Panc1 (cell line): ENCODE measurements around the gene C1QTNF12. TPM values are rescaled to one million over a fixed set of nuclear protein-coding genes. Genes with fewer than 3 reads are reported as not detected.

Experiments
- ATAC-seq: fragments of 200-7000 bp; cut with Tn5 transposase; 2 replicates; pipeline ENCODE4 v1.9.1; 2020; ENCODE audit warnings: mild to moderate bottlenecking, moderate library complexity
- BruUV-seq: library from RNA; stranded (reverse); fragments of 400-500 nt; replicated peaks from 2 replicates; lab custom pipeline; 2021; lab: Mats Ljungman, UMichigan
- CTCF ChIA-PET: fragments of 300-600 bp; sonication (Branson Sonifier 250); formaldehyde crosslinking; loops from one replicate; lab custom pipeline; 2022; ENCODE audit warnings: antibody characterized with exemption; lab: Charles Lee
- POLR2A ChIA-PET: fragments of 300-600 bp; sonication (Branson Sonifier 250); formaldehyde crosslinking; loops from one replicate; lab custom pipeline; 2022; ENCODE audit warnings: antibody characterized with exemption; lab: Charles Lee
- DNase-seq: peaks from one replicate; pipeline ENCODE4 v3.0.0-alpha.2; 2010; ENCODE audit warnings: low read depth, low spot score
- H3K27ac ChIP-seq: 2 replicates; pipeline ENCODE4 v1.5.1; 2011; ENCODE audit warnings: mild to moderate bottlenecking, low read length, inconsistent platforms
- H3K27me3 ChIP-seq: fragments of 200-500 bp; sonication (Bioruptor generic); 2 replicates; pipeline ENCODE4 v1.6.0; 2014; ENCODE audit warnings: low read length, inconsistent platforms; ENCODE audit not compliant: control insufficient read depth, insufficient read depth
- H3K36me3 ChIP-seq: fragments of 200-500 bp; sonication (Bioruptor generic); 2 replicates; pipeline ENCODE4 v1.5.1; 2014; ENCODE audit warnings: inconsistent platforms, mild to moderate bottlenecking, low read length, moderate library complexity; ENCODE audit not compliant: control insufficient read depth, insufficient read depth
- H3K4me1 ChIP-seq: 2 replicates; pipeline ENCODE4 v1.5.1; 2011; ENCODE audit warnings: inconsistent platforms, mild to moderate bottlenecking, low read length, moderate library complexity; ENCODE audit not compliant: control insufficient read depth, insufficient read depth
- H3K4me3 ChIP-seq, 2 experiments: 2 replicates each; pipeline ENCODE4 v1.5.1; 2011 to 2012; ENCODE audit warnings: low read depth in 2 of 2, low read length in 2 of 2, mild to moderate bottlenecking in 2 of 2, inconsistent platforms in 1 of 2, moderate library complexity in 1 of 2
- H3K9me3 ChIP-seq: fragments of 200-500 bp; sonication (Bioruptor generic); 2 replicates; pipeline ENCODE4 v1.5.1; 2014; ENCODE audit warnings: low read depth, mild to moderate bottlenecking, inconsistent platforms, low read length, moderate library complexity; ENCODE audit not compliant: control insufficient read depth, insufficient read depth
- CTCF ChIP-seq: fragments of 450-650 bp; IDR thresholded peaks from 2 replicates; pipeline ENCODE4 v1.5.1; 2017; ENCODE audit warnings: mild to moderate bottlenecking
- POLR2AphosphoS5 ChIP-seq: IDR thresholded peaks from 2 replicates; pipeline ENCODE4 v1.6.1; 2012; ENCODE audit warnings: mild to moderate bottlenecking, low read depth, low read length, moderate library complexity
- REST ChIP-seq, 2 experiments: IDR thresholded peaks; 2 replicates each; pipeline ENCODE4 v1.6.1; 2011 to 2012; ENCODE audit warnings: low read depth in 2 of 2, control low read depth in 1 of 2, low read length in 1 of 2, mild to moderate bottlenecking in 1 of 2, moderate library complexity in 1 of 2; ENCODE audit not compliant: insufficient read depth in 1 of 2
- SIN3A ChIP-seq: IDR thresholded peaks from 2 replicates; pipeline ENCODE4 v1.6.1; 2012; ENCODE audit warnings: low read depth, mild to moderate bottlenecking, low read length, moderate library complexity, borderline replicate concordance; ENCODE audit not compliant: insufficient read depth
- TCF7L2 ChIP-seq: IDR thresholded peaks from 2 replicates; pipeline ENCODE4 v1.6.1; 2011; ENCODE audit warnings: mild to moderate bottlenecking, low read depth, low read length, inconsistent platforms
- in situ Hi-C: cut with HindIII; loops from 2 replicates; pipeline ENCODE4 v1.10.0; 2016; ENCODE audit warnings: low sequenced_read_pairs, low pct_unique_long_range_greater_than_20kb
- intact Hi-C: fragments of 100-400 bp; cut with micrococcal nuclease; formaldehyde crosslinking; loops from one replicate; pipeline ENCODE4 v1.10.0; 2022; ENCODE audit not compliant: unreplicated experiment
- total RNA-seq: library from RNA; stranded (reverse); gene quantifications from one replicate; pipeline ENCODE4 v1.2.1, GENCODE V29; 2021; ENCODE audit not compliant: unreplicated experiment

Gene C1QTNF12
- total RNA-seq, 1 experiment from 2014 or later = 41.4 TPM

GRCh38 chr1:1206376-1206965 is 40.1 kb downstream of the C1QTNF12 start, which contains the start of gene TNFRSF18:
TNFRSF18 (minus strand) TSS chr1:1206592; CDS start chr1:1206571, 21 bp downstream.
- H3K27me3 ChIP-seq = no peaks in the 10 kb centered on the region
- BruUV-seq = no TSS peak
- DNase-seq (no peak), ATAC-seq (peak; percentile 49)
- peak within 1 kb of the TSS; percentile 25 to 38 for H3K4me3 ChIP-seq
- no peaks in the 10 kb centered on the region for H3K9me3 ChIP-seq
- H3K4me1 ChIP-seq = peaks cover 11% of the 10 kb centered on the region
- H3K36me3 ChIP-seq = no peaks in the 10 kb centered on the region
- ChIA-PET POLR2A (no interaction called here), CTCF (no interaction called here)
- no peak for TF ChIP-seq CTCF
- no peak for TF ChIP-seq TCF7L2
- no peak for TF ChIP-seq SIN3A
- TF ChIP-seq REST (IDR thresholded peaks at IDR 0.05; ENCODE audit: insufficient read depth in 1 of 2, low read depth in 2 of 2, low read length in 1 of 2) = no peak
- TF ChIP-seq POLR2AphosphoS5 = no peak
- H3K27ac ChIP-seq = no peak within 1 kb of the TSS
- intact Hi-C loops (no loop called here), in situ Hi-C loops (no loop called here)

DNA sequence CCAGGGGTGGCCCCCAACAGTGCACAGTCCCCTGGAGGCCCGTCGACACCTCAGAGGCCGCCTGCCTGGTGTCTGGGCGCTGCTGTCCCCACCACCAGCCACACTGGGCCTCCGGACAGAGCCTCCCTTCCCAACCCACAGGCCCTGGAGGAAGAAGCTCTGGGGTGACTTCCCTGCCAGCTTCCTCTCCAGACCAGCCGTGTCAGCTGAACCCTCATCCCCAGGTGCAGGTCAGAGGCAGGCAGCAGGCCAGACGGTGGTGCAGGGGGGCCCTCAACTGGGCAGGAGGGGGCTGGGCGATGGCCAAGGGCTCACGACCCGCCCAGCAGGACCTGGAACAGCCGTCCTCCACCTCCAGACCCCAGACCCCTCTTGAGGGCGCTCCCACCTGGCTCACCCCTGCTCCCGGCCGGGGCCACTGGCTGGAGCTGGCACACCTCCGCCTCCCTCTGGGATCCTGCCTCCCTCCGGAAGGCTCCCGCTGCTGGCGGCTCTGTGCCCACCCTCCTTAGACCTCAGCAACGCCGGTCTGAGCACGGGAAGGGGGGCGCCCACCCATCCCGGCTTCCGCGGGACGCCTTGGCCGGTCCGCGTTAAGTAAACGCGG is 40.6 kb downstream of the C1QTNF12 start:
- ChIA-PET POLR2A (no interaction called here), CTCF (no interaction called here)
- no peaks in the 10 kb centered on the region for H3K27me3 ChIP-seq
- peaks cover 11% of the 10 kb centered on the region for H3K4me1 ChIP-seq
- intact Hi-C loops = no loop called here
- in situ Hi-C loops = no loop called here
- BruUV-seq = no TSS peak
- H3K36me3 ChIP-seq = no peaks in the 10 kb centered on the region
- H3K4me3 ChIP-seq = peak overlapping the region; percentile 25 to 38
- H3K27ac ChIP-seq = no peak overlapping the region
- TF ChIP-seq REST (IDR thresholded peaks at IDR 0.05; ENCODE audit: insufficient read depth in 1 of 2, low read depth in 2 of 2, low read length in 1 of 2) = no peak
- no peak for TF ChIP-seq TCF7L2
- TF ChIP-seq POLR2AphosphoS5 = no peak
- no peak; the same call in 1 of the 2 replicates for TF ChIP-seq CTCF
- no peak for TF ChIP-seq SIN3A
- ATAC-seq (peak; percentile 5; the same call in 1 of the 2 replicates), DNase-seq (no peak)
- no peaks in the 10 kb centered on the region for H3K9me3 ChIP-seq
